Transverse colon (tissue), 4 donors: ENCODE data around the gene CDC5L. TPM values are rescaled to one million over a fixed set of nuclear protein-coding genes. Genes with fewer than 3 reads are reported as not detected.

Experiments used
- DNase-seq: peaks from one replicate; pipeline ENCODE4 v3.0.0-alpha.2; 2019
- H3K27ac ChIP-seq, 4 donors: fragments of 200-600 bp; sonication (generic); 2 replicates each; pipeline ENCODE4 v1.5.1; 2016 to 2018; ENCODE audit warnings: inconsistent platforms in 4 of 4
- H3K27me3 ChIP-seq: fragments of 200-600 bp; sonication (generic); 2 replicates; pipeline ENCODE4 v1.5.1; 2017; ENCODE audit warnings: inconsistent platforms
- H3K36me3 ChIP-seq, 4 donors: fragments of 200-600 bp; sonication (generic); 2 replicates each; pipeline ENCODE4 v1.5.1; 2017 to 2019; ENCODE audit warnings: inconsistent platforms in 4 of 4
- H3K4me1 ChIP-seq, 4 donors: fragments of 200-600 bp; sonication (generic); 2 replicates each; pipeline ENCODE4 v1.5.1; 2017 to 2020; ENCODE audit warnings: inconsistent platforms in 4 of 4
- H3K4me3 ChIP-seq, 4 donors: fragments of 200-600 bp; sonication (generic); 1 replicate in 1 of 4; 2 replicates in 3 of 4; pipeline versions ENCODE4 v1.5.1 to v1.6.1; 2017 to 2019; ENCODE audit warnings: inconsistent platforms in 4 of 4
- H3K9me3 ChIP-seq, 2 donors: fragments of 200-600 bp; sonication (generic); 2 replicates each; pipeline ENCODE4 v1.5.1; 2017 to 2019; ENCODE audit warnings: inconsistent platforms in 2 of 2
- CTCF ChIP-seq, 5 experiments: fragments of 200-600 bp in 3 of 5; fragments of 450-650 bp in 2 of 5; sonication (generic) in 3 of 5; IDR thresholded peaks; 1 replicate in 2 of 5; 2 replicates in 3 of 5; pipeline ENCODE4 v1.5.1; 2016 to 2017; ENCODE audit warnings: antibody characterized with exemption in 5 of 5, inconsistent platforms in 3 of 5, mild to moderate bottlenecking in 2 of 5, moderate library complexity in 1 of 5
- EP300 ChIP-seq: sonication (generic); formaldehyde crosslinking; IDR thresholded peaks from one replicate; pipeline ENCODE4 v1.6.1; 2017; ENCODE audit warnings: antibody characterized with exemption, low read depth
- POLR2A ChIP-seq: fragments of 450-650 bp; IDR thresholded peaks from one replicate; pipeline ENCODE4 v1.6.1; 2016; ENCODE audit warnings: antibody characterized with exemption, mild to moderate bottlenecking, moderate library complexity
- POLR2AphosphoS5 ChIP-seq, 3 donors: sonication (generic); formaldehyde crosslinking; IDR thresholded peaks; one replicate each; pipeline ENCODE4 v1.6.1; 2016; ENCODE audit warnings: antibody characterized with exemption in 3 of 3
- WGBS, 2 donors: methylation state at CpG; one replicate each; pipeline ENCODE4 v1.1.5; 2018; ENCODE audit warnings: low coverage in 1 of 2; 5-methylcytosine and 5-hydroxymethylcytosine counted together
- in situ Hi-C, 4 donors: fragments of 200-750 bp; cut with MboI; loops; one replicate each; pipeline versions ENCODE4 v1.15.0 to v1.15.1; 2017; ENCODE audit warnings: low sequenced_read_pairs in 3 of 4, low pct_ligation_motif_present in 1 of 4, low pct_unique_long_range_greater_than_20kb in 1 of 4
- intact Hi-C: fragments of 100-400 bp; cut with DNase I; formaldehyde crosslinking; loops from one replicate; pipeline ENCODE4 v1.15.1; 2023; ENCODE audit warnings: low total_unique reads
- total RNA-seq, 4 donors: library from RNA; depleted of rRNA; stranded (reverse); fragments of >200 nt; gene quantifications; one replicate each; pipeline ENCODE4 v1.1.0, GENCODE V29; 2016

CDC5L gene
- total RNA-seq, 4 donors from 2014 or later: 8.2 to 49.6 (median 15.2) TPM

- H3K9me3 ChIP-seq: no peaks in the 10 kb centered on the region
- H3K4me3 ChIP-seq: no peak overlapping the region
- H3K36me3 ChIP-seq: no peaks in the 10 kb centered on the region
- DNase-seq: no peak
- no peak for TF ChIP-seq POLR2A
- no peak for TF ChIP-seq EP300
- TF ChIP-seq POLR2AphosphoS5 (IDR thresholded peaks at IDR 0.05): no peak
- TF ChIP-seq CTCF (IDR thresholded peaks at IDR 0.05): no peak
- WGBS, 2 donors: 63 to 78% methylated on average over 2 to 6 of the region's 6 CpGs
- in situ Hi-C loops: no loop called here
- H3K27ac ChIP-seq: no peak overlapping the region
- peaks cover 10% of the 10 kb centered on the region for H3K27me3 ChIP-seq
- intact Hi-C loops: no loop called here
- no peaks in the 10 kb centered on the region for H3K4me1 ChIP-seq
Observed at GRCh38 chr6:44361947-44362346, 25.6 kb upstream of the CDC5L start.

- WGBS, 2 donors: 85 to 97% methylated on average over 1 to 3 of the region's 3 CpGs
- no peak overlapping the region for H3K4me3 ChIP-seq
- in situ Hi-C loops: no loop called here
- H3K36me3 ChIP-seq: no peaks in the 10 kb centered on the region
- H3K27me3 ChIP-seq: peaks cover 15% of the 10 kb centered on the region
- H3K4me1 ChIP-seq: no peaks in the 10 kb centered on the region
- H3K9me3 ChIP-seq: no peaks in the 10 kb centered on the region
- no peak overlapping the region for H3K27ac ChIP-seq
- intact Hi-C loops: no loop called here
- no peak for DNase-seq
- TF ChIP-seq POLR2A (no peak), POLR2AphosphoS5 (IDR thresholded peaks at IDR 0.05) (no peak), EP300 (no peak), CTCF (IDR thresholded peaks at IDR 0.05) (no peak)
Observed at GRCh38 chr6:44363377-44363926, 24.1 kb upstream of the CDC5L start.

GRCh38 chr6:44366781-44367180, 20.7 kb upstream of the CDC5L start:
- WGBS, 2 donors: 80 to 83% methylated on average over 3 of the region's 3 CpGs
- H3K4me3 ChIP-seq: no peak overlapping the region
- no peak for DNase-seq
- H3K27ac ChIP-seq: no peak overlapping the region
- intact Hi-C loops (no loop called here), in situ Hi-C loops (no loop called here)
- no peaks in the 10 kb centered on the region for H3K4me1 ChIP-seq
- no peaks in the 10 kb centered on the region for H3K9me3 ChIP-seq
- TF ChIP-seq POLR2A: no peak
- TF ChIP-seq POLR2AphosphoS5 (IDR thresholded peaks at IDR 0.05): no peak
- no peak for TF ChIP-seq CTCF (IDR thresholded peaks at IDR 0.05)
- no peak for TF ChIP-seq EP300
- H3K36me3 ChIP-seq: no peaks in the 10 kb centered on the region
- H3K27me3 ChIP-seq: peaks cover 11% of the 10 kb centered on the region

- in situ Hi-C loops (no loop called here), intact Hi-C loops (no loop called here)
- DNase-seq: no peak
- H3K36me3 ChIP-seq: no peaks in the 10 kb centered on the region
- H3K27me3 ChIP-seq: peaks cover 11% of the 10 kb centered on the region
- H3K4me3 ChIP-seq: no peak overlapping the region
- TF ChIP-seq POLR2A (no peak), POLR2AphosphoS5 (IDR thresholded peaks at IDR 0.05) (no peak), EP300 (no peak), CTCF (IDR thresholded peaks at IDR 0.05) (no peak)
- no peaks in the 10 kb centered on the region for H3K4me1 ChIP-seq
- 48 to 83% methylated on average over 1 to 2 of the region's 2 CpGs for WGBS, 2 donors
- H3K9me3 ChIP-seq: no peaks in the 10 kb centered on the region
- no peak overlapping the region for H3K27ac ChIP-seq
Observed at GRCh38 chr6:44367681-44368080, 19.8 kb upstream of the CDC5L start.
